Kidney glomerular epithelial cell (primary cell): Measurements from ENCODE around the gene ELL2.

Source experiments
- DNase-seq: peaks from one replicate; lab custom pipeline; 2025; lab: John Stamatoyannopoulos, UW

Gene ELL2

DNA sequence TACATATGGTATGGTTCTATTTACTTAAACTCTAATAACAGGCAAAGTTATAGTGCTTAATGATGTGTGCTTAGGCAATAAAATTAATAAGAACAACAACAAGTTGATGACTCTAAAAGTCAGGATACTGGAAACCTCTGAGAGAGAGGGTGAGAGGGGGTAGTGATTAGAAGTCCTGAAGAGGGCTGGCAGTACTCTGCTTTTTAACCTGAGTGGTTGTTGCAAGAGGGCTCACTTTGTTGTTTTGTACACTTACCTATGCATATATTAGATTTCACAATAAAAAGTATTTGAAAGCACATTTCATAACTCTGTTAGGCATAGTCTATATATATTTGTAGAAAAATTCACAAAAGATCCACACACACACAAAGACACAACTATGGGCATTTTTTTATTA is 21.4 kb upstream of the ELL2 start:
- DNase-seq = no peak

DNA sequence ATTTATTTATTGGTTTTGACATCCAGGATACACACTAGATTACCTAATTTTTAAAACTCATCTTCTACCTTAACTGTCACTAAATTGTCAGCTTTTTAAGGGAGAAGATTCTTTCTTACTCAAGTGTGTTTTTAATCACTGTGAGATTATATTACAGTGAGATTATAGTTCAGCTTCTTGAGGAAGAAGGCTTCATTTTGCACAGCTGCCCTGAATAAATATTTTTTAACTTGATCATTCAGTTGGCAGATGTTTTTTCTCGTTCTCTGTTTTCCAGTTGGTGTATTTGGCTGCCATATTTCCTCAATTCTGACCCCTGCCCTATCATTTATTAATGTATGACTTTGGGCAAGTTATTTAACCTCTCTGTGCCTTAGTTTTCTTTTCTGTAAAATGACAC is 15.0 kb upstream of the ELL2 start:
- DNase-seq = no peak

GRCh38 chr5:95975703-95976102 is 14.1 kb upstream of the ELL2 start:
- no peak for DNase-seq

DNA sequence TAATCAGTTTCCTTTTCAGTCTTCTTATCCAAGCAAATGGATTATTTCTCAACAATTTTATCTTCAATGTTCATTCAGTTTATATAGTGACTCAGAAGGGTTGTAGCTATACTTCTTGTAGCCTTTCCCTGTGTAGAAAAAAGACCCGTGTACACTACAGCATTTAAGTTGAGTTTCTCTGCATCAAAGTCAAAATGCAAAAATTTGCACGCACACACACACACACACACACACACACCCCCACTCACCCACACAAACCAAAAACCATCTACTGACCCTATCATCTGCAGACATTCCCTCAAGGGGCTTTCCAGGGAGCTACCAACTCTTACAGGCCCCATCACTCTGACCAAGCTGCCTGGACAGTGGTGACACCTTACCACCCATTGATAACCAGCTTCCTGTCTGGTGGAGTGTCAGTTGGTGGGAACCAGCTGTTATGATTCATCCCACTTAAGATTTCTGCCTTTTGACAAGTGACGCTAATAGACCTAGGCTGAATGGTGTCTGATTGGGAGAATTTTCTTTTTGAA is 12.2 kb upstream of the ELL2 start:
- DNase-seq = no peak

- no peak for DNase-seq
Observed at GRCh38 chr5:95972196-95972595, 10.5 kb upstream of the ELL2 start.

DNA sequence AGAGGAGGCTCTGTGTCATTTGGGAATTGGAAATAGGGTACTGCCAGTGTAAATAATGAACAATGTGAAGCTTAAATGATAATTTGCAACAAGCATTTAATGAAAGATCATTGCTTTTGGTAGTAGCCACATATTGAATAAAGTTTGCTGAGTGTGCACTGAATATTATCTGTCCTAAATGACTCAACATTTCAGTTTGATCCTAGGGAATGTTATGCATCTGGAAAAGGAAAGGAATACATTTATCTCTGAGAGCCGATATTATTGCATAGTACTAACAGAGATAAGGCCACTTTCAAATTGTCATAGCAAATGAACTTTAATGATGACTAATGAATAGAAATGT is 8.7 kb upstream of the ELL2 start:
- no peak for DNase-seq

- DNase-seq = no peak
Observed at GRCh38 chr5:95969651-95970358, 8.2 kb upstream of the ELL2 start.

- no peak for DNase-seq
Observed at GRCh38 chr5:95969055-95969454, 7.4 kb upstream of the ELL2 start.

- no peak for DNase-seq
Observed at GRCh38 chr5:95967236-95967635, 5.6 kb upstream of the ELL2 start.

DNA sequence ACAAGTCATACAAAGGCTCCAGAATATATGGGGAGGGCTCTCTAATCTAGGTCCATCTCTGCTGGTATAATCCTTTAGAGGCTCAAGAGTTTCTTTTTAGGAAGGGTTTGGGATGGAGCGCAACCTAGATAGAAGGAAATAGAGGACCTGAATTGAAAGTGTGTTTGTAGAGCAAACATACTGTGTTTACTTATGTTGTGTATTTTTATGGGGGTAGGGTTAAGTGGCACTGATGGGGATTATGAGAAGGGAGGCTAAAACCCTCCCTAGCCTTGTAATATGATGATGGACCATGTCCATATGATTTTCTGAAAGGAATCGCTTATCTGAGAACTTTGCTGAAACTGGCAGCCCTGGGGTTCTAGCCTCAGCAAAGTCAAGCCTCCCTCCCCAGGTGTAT is 4.4 kb upstream of the ELL2 start:
- DNase-seq = no peak

GRCh38 chr5:95963650-95964410 is 2.2 kb upstream of the ELL2 start:
- DNase-seq = no peak

GRCh38 chr5:95962785-95963184 is 1.1 kb upstream of the ELL2 start:
- DNase-seq = no peak

GRCh38 chr5:95962475-95962773 is 773 bp upstream of the ELL2 start:
- DNase-seq = no peak

DNA sequence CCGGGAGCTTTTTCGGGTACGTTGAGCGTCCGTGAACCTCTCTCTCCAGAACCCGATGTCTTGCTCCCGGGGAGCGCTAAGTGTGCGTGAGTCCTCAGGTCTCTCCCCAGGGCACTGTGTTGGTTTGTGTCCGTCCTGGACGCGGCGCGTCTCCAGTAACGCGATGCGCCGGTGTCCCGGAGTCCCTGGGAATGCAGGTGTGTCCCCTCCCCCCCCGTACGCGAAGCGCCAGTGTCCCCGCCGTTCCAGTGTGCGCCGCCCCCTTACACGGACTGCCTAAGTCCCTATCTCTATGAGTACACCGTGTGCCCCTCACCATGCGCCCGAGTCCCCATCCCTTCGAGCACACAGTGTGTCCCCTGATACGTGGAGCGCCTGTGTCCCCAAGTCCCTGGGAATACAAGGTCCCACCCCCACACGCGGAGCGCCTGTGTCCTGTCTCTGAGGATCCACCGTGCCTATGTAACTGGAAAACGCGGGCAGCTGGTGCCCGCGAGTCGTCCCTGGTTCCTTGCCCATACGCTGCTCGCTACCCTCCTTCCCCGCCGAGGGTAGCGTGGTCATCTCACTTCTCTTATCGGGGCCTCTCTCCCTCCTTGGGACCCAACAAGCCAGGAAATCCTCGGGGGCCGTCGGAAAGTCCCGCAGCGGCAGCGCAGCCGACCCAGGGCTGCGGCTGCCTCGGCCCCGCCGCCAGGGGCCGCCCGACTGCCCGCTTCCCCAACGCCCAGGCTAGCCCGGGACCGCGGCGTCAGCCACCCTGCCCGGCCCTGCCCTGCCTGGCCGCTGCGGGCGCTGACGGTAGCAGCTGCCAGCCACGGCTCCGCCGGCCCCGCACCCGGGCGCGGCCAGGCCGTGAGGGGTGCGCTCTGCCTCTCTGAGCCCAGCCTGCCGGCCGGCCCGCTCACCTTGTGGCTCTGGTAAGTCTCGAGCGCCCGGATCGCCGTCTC is 709 bp downstream of the ELL2 start:
- peak; percentile 70 for DNase-seq

- DNase-seq = no peak
Observed at GRCh38 chr5:95959888-95960666, 1.6 kb downstream of the ELL2 start.

DNA sequence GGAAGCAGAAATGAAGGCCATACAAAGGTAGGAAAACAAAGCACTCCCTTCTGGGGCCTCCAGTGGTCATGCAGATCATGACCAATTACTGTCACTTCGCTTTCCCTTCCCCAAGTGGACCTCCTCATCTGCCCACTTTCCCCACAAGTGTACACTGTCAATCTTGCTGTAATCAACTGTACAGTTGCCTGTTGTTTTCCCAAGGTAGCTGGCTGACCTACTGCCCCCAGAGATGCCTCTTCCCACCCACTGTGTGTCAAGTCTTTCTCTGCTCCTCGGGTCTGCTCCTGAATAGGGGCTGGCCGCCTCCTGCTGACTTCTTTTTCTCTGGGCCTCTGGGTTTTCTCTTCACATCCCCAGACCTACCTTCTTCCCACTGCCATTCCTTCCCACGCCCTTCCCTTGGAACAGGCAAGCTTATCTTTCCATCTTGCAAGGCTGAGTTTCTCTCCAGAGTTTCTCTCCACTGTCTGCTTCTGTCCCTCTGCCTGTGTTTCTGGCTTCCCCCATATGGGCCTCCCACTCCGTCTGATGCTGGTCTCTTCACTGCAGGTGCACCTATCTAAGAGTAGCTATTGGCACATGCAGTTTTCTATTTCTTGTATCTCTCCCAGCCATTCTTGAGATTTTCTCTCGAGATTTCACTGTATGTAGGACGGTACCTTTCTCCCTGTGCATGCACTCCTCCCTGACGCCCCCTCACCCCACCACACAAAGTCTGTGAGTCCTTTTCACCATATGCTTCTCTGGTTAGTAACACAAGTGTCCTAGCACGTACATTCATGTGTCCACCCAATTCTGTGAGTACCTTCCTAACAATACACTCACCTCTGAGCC is 2.4 kb downstream of the ELL2 start:
- no peak for DNase-seq

DNA sequence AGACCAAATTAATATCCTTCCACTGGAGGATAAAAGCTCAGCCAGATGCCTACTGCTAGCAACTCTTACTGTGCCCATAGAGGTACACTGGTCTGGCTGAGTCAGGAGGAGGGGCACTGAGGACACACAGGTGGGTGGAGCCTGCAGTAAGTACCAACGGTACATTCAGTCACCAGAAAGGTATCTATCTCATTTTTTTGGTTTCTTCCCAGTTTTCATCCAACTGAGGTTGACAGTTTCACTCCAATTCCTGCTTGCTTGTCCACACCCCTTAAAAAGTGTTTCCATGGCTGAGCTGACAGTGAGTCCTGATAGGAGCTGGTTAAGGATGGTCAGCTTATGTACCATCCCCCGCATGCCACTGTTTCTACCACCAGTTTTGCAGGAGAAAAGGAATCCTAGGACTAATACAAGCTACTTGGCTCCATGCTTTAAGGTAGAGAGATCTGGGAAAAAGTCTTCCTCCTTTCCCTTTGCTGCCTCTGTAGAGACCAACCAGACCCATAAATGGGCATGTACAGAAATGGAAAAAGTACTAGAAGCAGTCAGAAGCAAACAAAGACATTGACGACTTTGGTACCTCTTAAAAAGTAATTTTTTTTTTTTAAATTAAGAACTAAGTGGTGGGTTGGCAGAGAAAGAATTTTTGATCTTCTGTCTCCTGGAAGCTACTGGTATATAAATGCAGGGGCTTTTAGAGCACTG is 3.2 kb downstream of the ELL2 start:
- no peak for DNase-seq

DNA sequence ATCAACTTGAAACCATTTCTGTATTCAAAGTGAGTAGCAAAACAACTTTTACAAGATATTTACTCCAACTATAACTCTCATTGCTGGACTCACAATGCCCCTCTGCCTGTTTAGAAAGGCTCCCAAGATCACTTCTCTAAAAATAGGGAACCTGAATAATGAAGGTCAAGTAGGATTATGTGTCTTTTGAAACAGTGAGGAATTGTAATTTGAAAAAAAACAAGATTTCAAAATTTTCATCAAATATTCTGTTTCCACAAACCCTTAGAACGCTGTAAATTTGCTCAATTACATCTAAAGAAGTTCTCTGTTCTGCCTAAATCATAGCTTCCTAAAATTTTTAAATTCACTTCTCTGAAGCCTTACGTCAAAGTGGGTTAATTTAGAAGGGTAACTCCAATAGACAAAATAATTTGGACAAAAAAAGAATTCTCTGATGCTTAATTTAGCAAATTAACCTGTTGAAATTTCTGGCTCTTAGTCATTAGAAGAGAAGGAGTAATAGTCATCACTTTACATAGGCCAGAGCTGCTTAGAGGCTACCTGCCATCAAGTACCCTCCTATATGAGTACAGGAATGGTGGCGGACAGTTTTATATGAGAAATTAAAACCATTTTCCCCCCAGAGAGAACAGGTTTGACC is 4.0 kb downstream of the ELL2 start:
- DNase-seq = no peak

DNA sequence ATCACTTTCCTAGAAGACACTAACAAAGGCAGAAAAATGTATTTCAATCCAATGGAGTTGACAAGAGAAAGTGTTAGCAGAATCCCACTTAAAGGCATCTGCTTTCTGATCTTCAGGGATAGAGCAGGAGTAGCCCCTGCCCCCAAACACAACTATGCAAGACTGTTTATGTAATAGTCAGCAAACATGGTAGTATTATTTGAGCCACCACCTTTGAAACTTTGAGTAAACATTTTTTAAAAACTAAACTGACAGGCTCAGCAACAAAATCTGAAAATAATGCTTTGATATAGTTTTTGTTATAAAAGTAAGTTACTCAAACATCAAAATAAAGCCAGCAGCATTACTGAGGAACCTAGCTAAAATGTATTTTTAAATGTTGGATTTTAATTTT is 4.8 kb downstream of the ELL2 start:
- no peak for DNase-seq
